Pancreas (tissue), 10 donors: Measurements from ENCODE around the gene IL18RAP. TPM values are rescaled to one million over a fixed set of nuclear protein-coding genes. Genes with fewer than 3 reads are reported as not detected.

Source experiments
- ATAC-seq, 4 donors: fragments of 200-7000 bp; cut with Tn5 transposase; one replicate each; pipeline versions ENCODE4 v1.8.0 to v1.9.1; 2020; ENCODE audit warnings: mild to moderate bottlenecking in 4 of 4, moderate library complexity in 4 of 4
- DNase-seq, 6 donors: peaks; one replicate each; pipeline ENCODE4 v3.0.0-alpha.2; 2020
- FAIRE-seq: peaks from 2 replicates; lab custom pipeline; 2012; peaks lifted over from hg19 to GRCh38; lab: Jason Lieb, UNC
- H3K27ac ChIP-seq, 4 donors: fragments of 200-600 bp; sonication (generic); 1 replicate in 3 of 4; 2 replicates in 1 of 4; pipeline versions ENCODE4 v1.5.0 to v1.8.0; 2020
- H3K27me3 ChIP-seq, 4 donors: fragments of 200-600 bp; one replicate each; pipeline ENCODE4 v1.8.0; 2021
- H3K36me3 ChIP-seq, 3 donors: fragments of 200-600 bp; sonication (generic) in 1 of 3; one replicate each; pipeline versions ENCODE4 v1.5.0 to v1.8.0; 2020 to 2021
- H3K4me1 ChIP-seq, 3 donors: fragments of 200-600 bp; one replicate each; pipeline ENCODE4 v1.8.0; 2021
- H3K4me3 ChIP-seq, 4 donors: fragments of 200-600 bp; sonication (generic) in 2 of 4; one replicate each; pipeline versions ENCODE4 v1.5.0 to v1.8.0; 2020 to 2021
- H3K9me3 ChIP-seq, 4 donors: fragments of 200-600 bp; one replicate each; pipeline ENCODE4 v1.8.0; 2021
- WGBS, 2 donors: extraction: QIAGEN DNeasy Blood & Tissue Kit; methylation state at CpG; one replicate each; pipeline ENCODE4 v1.1.7; 2013; 5-methylcytosine and 5-hydroxymethylcytosine counted together
- intact Hi-C, 3 donors: fragments of 100-400 bp; cut with DNase I; formaldehyde crosslinking; loops; one replicate each; pipeline versions ENCODE4 v1.11.1 to v1.14.2; 2022
- polyA plus RNA-seq, 2 donors: library from polyadenylated mRNA; stranded (reverse); fragments of 200-250 nt; gene quantifications; one replicate each; pipeline ENCODE4 v1.2.3, GENCODE V29; 2013
- total RNA-seq, 6 donors: library from RNA; stranded (reverse); fragmentation: NEBNext Ultra II Directional in 4 of 6; extraction: Animal tissue kit (Norgen Biotek cat#: 25700) in 4 of 6; gene quantifications; one replicate each; pipeline versions ENCODE4 v1.2.1 to v1.2.4, GENCODE V29; 2021 to 2023
- TF ChIP-seq, protein P1 (sequence below), 4 donors: fragments of 200-600 bp; sonication (generic) in 3 of 4; IDR thresholded peaks; one replicate each; pipeline versions ENCODE4 v1.5.0 to v1.8.0; 2021; ENCODE audit warnings: antibody characterized with exemption in 4 of 4
- donor health status: healthy with polysubstance abuse.
- donor health status: DM: no; HTN: no; CAD: no; lungs with moderate emphysema.
- donor health status: DM: no; HTN: no; CAD: no.
- donor health status: control.
- donor health status: control.
- donor health status: Bipolar disorder and iron deficiency.
- donor health status: DM: yes; HTN: yes; CAD: no.
- donor health status: DM: no; HTN: no; CAD: no.
- donor health status: DM: no; HTN: no; CAD: no.
- donor health status: DM: yes; HTN: yes; CAD: no.

Gene IL18RAP
- total and polyA plus RNA-seq, 8 donors, result 0.11 to 0.61 (median 0.24) TPM

- DNase-seq (no peak), FAIRE-seq (no peak), ATAC-seq (no peak)
- TF ChIP-seq, protein P1, sequence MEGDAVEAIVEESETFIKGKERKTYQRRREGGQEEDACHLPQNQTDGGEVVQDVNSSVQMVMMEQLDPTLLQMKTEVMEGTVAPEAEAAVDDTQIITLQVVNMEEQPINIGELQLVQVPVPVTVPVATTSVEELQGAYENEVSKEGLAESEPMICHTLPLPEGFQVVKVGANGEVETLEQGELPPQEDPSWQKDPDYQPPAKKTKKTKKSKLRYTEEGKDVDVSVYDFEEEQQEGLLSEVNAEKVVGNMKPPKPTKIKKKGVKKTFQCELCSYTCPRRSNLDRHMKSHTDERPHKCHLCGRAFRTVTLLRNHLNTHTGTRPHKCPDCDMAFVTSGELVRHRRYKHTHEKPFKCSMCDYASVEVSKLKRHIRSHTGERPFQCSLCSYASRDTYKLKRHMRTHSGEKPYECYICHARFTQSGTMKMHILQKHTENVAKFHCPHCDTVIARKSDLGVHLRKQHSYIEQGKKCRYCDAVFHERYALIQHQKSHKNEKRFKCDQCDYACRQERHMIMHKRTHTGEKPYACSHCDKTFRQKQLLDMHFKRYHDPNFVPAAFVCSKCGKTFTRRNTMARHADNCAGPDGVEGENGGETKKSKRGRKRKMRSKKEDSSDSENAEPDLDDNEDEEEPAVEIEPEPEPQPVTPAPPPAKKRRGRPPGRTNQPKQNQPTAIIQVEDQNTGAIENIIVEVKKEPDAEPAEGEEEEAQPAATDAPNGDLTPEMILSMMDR (IDR thresholded peaks at IDR 0.05), result no peak
- no peaks in the 10 kb centered on the region for H3K36me3 ChIP-seq
- H3K4me3 ChIP-seq, result no peak overlapping the region
- no peaks in the 10 kb centered on the region for H3K27me3 ChIP-seq
- no peaks in the 10 kb centered on the region for H3K9me3 ChIP-seq
- H3K27ac ChIP-seq, result no peak overlapping the region
- intact Hi-C loops, result no loop called here
- 66 to 75% methylated on average over 3 of the region's 3 CpGs for WGBS, 2 donors
- no peaks in the 10 kb centered on the region for H3K4me1 ChIP-seq
Measured at GRCh38 chr2:102473631-102474030, 50.7 kb downstream of the IL18RAP start.

DNA sequence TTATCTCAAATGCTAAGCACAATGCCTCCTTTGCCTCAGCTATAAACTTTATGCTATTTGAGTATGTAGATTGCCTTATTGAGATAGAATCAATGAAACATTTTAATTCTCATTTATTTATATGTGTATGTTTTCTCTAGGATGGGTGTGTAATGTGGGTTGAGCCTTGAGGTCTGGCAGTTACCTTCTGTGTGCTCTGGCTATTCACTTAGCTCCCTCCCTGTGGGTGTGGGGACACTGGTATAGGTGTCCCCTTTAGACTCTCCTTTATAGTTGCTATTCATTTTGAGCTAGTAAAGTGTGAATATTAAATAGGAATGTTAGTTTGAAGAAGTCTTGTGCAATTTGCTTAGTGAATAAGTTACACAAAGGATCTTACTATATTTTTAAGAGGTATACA, 51.8 kb downstream of the IL18RAP start:
- Histone ChIP-seq H3K4me3 (no peak overlapping the region), H3K27ac (no peak overlapping the region), H3K9me3 (no peaks in the 10 kb centered on the region), H3K4me1 (no peaks in the 10 kb centered on the region), H3K27me3 (no peaks in the 10 kb centered on the region), H3K36me3 (no peaks in the 10 kb centered on the region)
- ATAC-seq (no peak), FAIRE-seq (no peak), DNase-seq (no peak)
- intact Hi-C loops, result no loop called here
- TF ChIP-seq, protein P1 (IDR thresholded peaks at IDR 0.05), result no peak

- intact Hi-C loops, result no loop called here
- WGBS, 2 donors, result 78 to 80% methylated on average over 36 of the region's 36 CpGs
- ATAC-seq, result no peak
- Histone ChIP-seq H3K36me3 (no peaks in the 10 kb centered on the region), H3K9me3 (no peaks in the 10 kb centered on the region), H3K27ac (no peak overlapping the region), H3K4me1 (no peaks in the 10 kb centered on the region), H3K27me3 (no peaks in the 10 kb centered on the region), H3K4me3 (no peak overlapping the region)
- no peak for DNase-seq
- TF ChIP-seq, protein P1 (IDR thresholded peaks at IDR 0.05), result no peak
- no peak for FAIRE-seq
Measured at GRCh38 chr2:102478686-102479470, 55.9 kb downstream of the IL18RAP start.

DNA sequence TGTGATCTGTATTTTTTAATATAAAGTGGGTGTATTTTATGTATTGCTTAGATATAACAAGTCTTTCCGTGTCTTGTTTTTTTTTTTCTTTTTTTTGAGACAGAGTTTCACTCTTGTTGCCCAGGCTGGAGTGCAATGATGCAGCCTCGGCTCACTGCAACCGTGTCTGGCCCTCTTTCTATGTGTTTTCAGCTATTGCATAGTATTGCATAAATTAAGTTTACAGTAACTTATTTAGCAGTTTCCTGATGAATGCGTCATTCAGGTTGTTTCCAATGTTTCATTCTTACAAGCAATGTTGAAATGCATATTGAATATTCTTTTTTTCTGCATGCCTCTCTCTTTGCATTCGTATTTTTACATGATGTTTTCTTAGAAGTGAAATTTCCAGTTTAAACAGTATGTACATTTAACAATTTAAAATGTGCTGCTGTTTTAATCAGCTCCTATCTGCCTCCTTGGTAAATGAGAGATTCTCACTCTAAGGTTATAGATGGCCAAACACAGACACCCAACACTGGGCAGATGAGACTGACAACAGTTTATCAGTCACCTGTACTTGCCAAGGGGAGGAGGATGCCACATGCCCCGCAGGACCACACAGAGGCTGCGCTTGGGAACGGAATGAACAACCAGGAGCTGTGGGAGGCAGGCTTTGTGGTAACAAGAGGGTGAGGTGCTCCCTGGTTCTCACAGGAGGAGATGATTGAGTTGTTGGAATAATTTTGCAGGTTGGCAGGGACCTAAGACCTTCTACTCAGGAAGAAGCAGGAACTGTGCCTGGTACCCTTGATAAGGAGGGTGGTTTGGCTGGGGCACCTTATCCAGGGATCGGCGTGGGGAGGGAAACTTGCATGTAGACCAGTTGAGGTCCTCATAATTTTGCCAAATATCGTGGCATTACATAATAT, 57.6 kb downstream of the IL18RAP start:
- ATAC-seq (no peak), FAIRE-seq (no peak), DNase-seq (no peak)
- no peaks in the 10 kb centered on the region for H3K27me3 ChIP-seq
- no peaks in the 10 kb centered on the region for H3K36me3 ChIP-seq
- no peak overlapping the region for H3K4me3 ChIP-seq
- H3K27ac ChIP-seq, result no peak overlapping the region
- intact Hi-C loops, result no loop called here
- H3K4me1 ChIP-seq, result no peaks in the 10 kb centered on the region
- H3K9me3 ChIP-seq, result no peaks in the 10 kb centered on the region
- 72 to 80% methylated on average over 11 of the region's 11 CpGs for WGBS, 2 donors
- TF ChIP-seq, protein P1 (IDR thresholded peaks at IDR 0.05), result no peak
